CD14-positive monocyte (primary cell): ENCODE measurements around the gene HSF2BP. TPM values are rescaled to one million over a fixed set of nuclear protein-coding genes. Genes with fewer than 3 reads are reported as not detected.

ENCODE experiments used
- DNase-seq, 3 donors: peaks; one replicate each; pipeline ENCODE4 v3.0.0-alpha.2; 2011 to 2022
- H2AFZ ChIP-seq: 2 replicates; pipeline ENCODE4 v1.6.0; 2012; ENCODE audit warnings: mild to moderate bottlenecking, low read depth, low read length, inconsistent platforms; ENCODE audit not compliant: insufficient read depth, poor library complexity, severe bottlenecking
- H3K27ac ChIP-seq, 2 donors: 1 replicate in 1 of 2; 2 replicates in 1 of 2; pipeline ENCODE4 v1.5.1; 2012 to 2013; ENCODE audit warnings: low read length in 2 of 2, control low read depth in 1 of 2, inconsistent platforms in 1 of 2, low read depth in 1 of 2, mild to moderate bottlenecking in 1 of 2
- H3K27me3 ChIP-seq, 2 donors: one replicate each; pipeline versions ENCODE4 v1.6.0 to v1.6.1; 2011 to 2013; ENCODE audit warnings: low read length in 2 of 2; ENCODE audit not compliant: control insufficient read depth in 2 of 2, insufficient read depth in 2 of 2
- H3K36me3 ChIP-seq, 2 donors: replicated peaks in 1 of 2; 1 replicate in 1 of 2; 2 replicates in 1 of 2; pipeline versions ENCODE4 v1.5.1 to v1.6.1; 2012 to 2013; ENCODE audit warnings: low read length in 2 of 2, control low read depth in 1 of 2, inconsistent platforms in 1 of 2, mild to moderate bottlenecking in 1 of 2; ENCODE audit not compliant: insufficient read depth in 2 of 2, control insufficient read depth in 1 of 2
- H3K4me1 ChIP-seq, 2 donors: 1 replicate in 1 of 2; 2 replicates in 1 of 2; pipeline versions ENCODE4 v1.5.1 to v1.6.1; 2012 to 2013; ENCODE audit warnings: low read length in 2 of 2, control low read depth in 1 of 2, inconsistent platforms in 1 of 2, mild to moderate bottlenecking in 1 of 2, moderate library complexity in 1 of 2; ENCODE audit not compliant: insufficient read depth in 2 of 2, control insufficient read depth in 1 of 2
- H3K4me2 ChIP-seq: replicated peaks from 2 replicates; pipeline ENCODE3; 2012; ENCODE audit warnings: low read length, moderate library complexity, mild to moderate bottlenecking; ENCODE audit not compliant: poor library complexity, severe bottlenecking; ENCODE audit errors: extremely low read depth
- H3K4me3 ChIP-seq, 3 experiments: fragments of 200-600 bp in 1 of 3; sonication (generic) in 1 of 3; replicated peaks in 1 of 3; 1 replicate in 2 of 3; 2 replicates in 1 of 3; pipeline ENCODE4 v1.5.1; 2011 to 2013; ENCODE audit warnings: low read length in 3 of 3, mild to moderate bottlenecking in 3 of 3, control low read depth in 2 of 3, low read depth in 2 of 3, inconsistent platforms in 1 of 3, moderate library complexity in 1 of 3
- H3K79me2 ChIP-seq: 2 replicates; pipeline ENCODE4 v1.6.0; 2012; ENCODE audit warnings: mild to moderate bottlenecking, control low read depth, inconsistent platforms, low read length, moderate library complexity; ENCODE audit not compliant: insufficient read depth
- H3K9ac ChIP-seq: 2 replicates; pipeline ENCODE4 v1.6.0; 2017; ENCODE audit warnings: low read length, mild to moderate bottlenecking; ENCODE audit not compliant: insufficient read depth, poor library complexity, severe bottlenecking
- H3K9me3 ChIP-seq, 2 donors: replicated peaks in 1 of 2; 1 replicate in 1 of 2; 2 replicates in 1 of 2; pipeline versions ENCODE4 v1.5.1 to v1.6.1; 2012 to 2013; ENCODE audit warnings: low read length in 2 of 2, control low read depth in 1 of 2; ENCODE audit not compliant: control insufficient read depth in 1 of 2, insufficient read depth in 1 of 2
- H4K20me1 ChIP-seq: 2 replicates; pipeline ENCODE4 v1.6.0; 2012; ENCODE audit warnings: mild to moderate bottlenecking, low read length, control low read depth, moderate library complexity; ENCODE audit not compliant: insufficient read depth
- H3K27ac Mint-ChIP-seq, 7 donors: one replicate each; pipeline ENCODE4 v1.8.0; 2020; ENCODE audit warnings: mild to moderate bottlenecking in 7 of 7, mixed read lengths in 7 of 7, moderate library complexity in 6 of 7, inconsistent platforms in 2 of 7
- H3K27me3 Mint-ChIP-seq, 3 donors: one replicate each; pipeline ENCODE4 v1.8.0; 2021 to 2022; ENCODE audit warnings: low read depth in 3 of 3, mild to moderate bottlenecking in 3 of 3, mixed read lengths in 3 of 3, moderate library complexity in 3 of 3, inconsistent platforms in 1 of 3
- H3K36me3 Mint-ChIP-seq, 2 donors: one replicate each; pipeline ENCODE4 v1.8.0; 2020; ENCODE audit warnings: mixed read lengths in 2 of 2, inconsistent platforms in 1 of 2, mild to moderate bottlenecking in 1 of 2
- H3K4me1 Mint-ChIP-seq: one replicate; pipeline ENCODE4 v1.8.0; 2020; ENCODE audit warnings: mild to moderate bottlenecking, mixed read lengths
- H3K4me3 Mint-ChIP-seq, 2 donors: one replicate each; pipeline ENCODE4 v1.8.0; 2020; ENCODE audit warnings: mild to moderate bottlenecking in 2 of 2, mixed read lengths in 2 of 2, moderate library complexity in 1 of 2
- H3K9me3 Mint-ChIP-seq, 7 donors: one replicate each; pipeline ENCODE4 v1.8.0; 2020 to 2022; ENCODE audit warnings: mixed read lengths in 7 of 7, mild to moderate bottlenecking in 6 of 7, moderate library complexity in 6 of 7, inconsistent platforms in 2 of 7
- CTCF ChIP-seq: fragments of 200-600 bp; IDR thresholded peaks from one replicate; pipeline ENCODE4 v1.8.0; 2022; ENCODE audit warnings: antibody characterized with exemption, mild to moderate bottlenecking
- WGBS: methylation state at CpG from one replicate; pipeline ENCODE4 v1.1.5; 2013; ENCODE audit warnings: missing lambda C conversion rate; ENCODE audit not compliant: insufficient coverage; 5-methylcytosine and 5-hydroxymethylcytosine counted together
- intact Hi-C, 2 donors: fragments of 100-400 bp; cut with micrococcal nuclease; formaldehyde crosslinking; loops; one replicate each; pipeline versions ENCODE4 v1.15.0 to v1.15.1; 2023
- polyA plus RNA-seq, 3 donors: library from polyadenylated mRNA; depleted of rRNA in 1 of 3; unstranded in 2 of 3; stranded (reverse) in 1 of 3; fragments of 300-500 nt in 2 of 3; fragments of >200 nt in 1 of 3; fragmentation: Illumina TruSeq in 2 of 3; gene quantifications; 1 replicate in 2 of 3; 2 replicates in 1 of 3; pipeline ENCODE4 v1.2.3, GENCODE V29; 2012 to 2021

HSF2BP gene
- polyA plus RNA-seq, 3 donors, result 0.20 TPM; not detected in 2

- H3K4me1 ChIP-seq, result peaks cover 0 to under 1% of the 10 kb centered on the region in 2 donors
- H3K9ac ChIP-seq, result no peak overlapping the region
- H3K4me3 ChIP-seq, result no peak overlapping the region
- no peaks in the 10 kb centered on the region for H3K27me3 ChIP-seq
- no peak for TF ChIP-seq CTCF
- Mint-ChIP-seq H3K4me1 (no peaks in the 10 kb centered on the region), H3K27ac (no peak overlapping the region), H3K4me3 (no peak overlapping the region), H3K36me3 (no peaks in the 10 kb centered on the region), H3K27me3 (peaks cover 0 to 1% (median 1%) of the 10 kb centered on the region in 3 donors), H3K9me3 (peaks cover 0 to 8% (median 3%) of the 10 kb centered on the region in 7 donors)
- intact Hi-C loops, result no loop called here
- no peak overlapping the region for H3K4me2 ChIP-seq
- H3K27ac ChIP-seq, result no peak overlapping the region
- 85% methylated on average over 1 of the region's 5 CpGs for WGBS
- peaks cover 0 to 5% of the 10 kb centered on the region in 2 donors for H3K9me3 ChIP-seq
- no peak for DNase-seq
- H3K79me2 ChIP-seq, result no peaks in the 10 kb centered on the region
- no peaks in the 10 kb centered on the region for H4K20me1 ChIP-seq
- H2AFZ ChIP-seq, result no peak overlapping the region
- no peaks in the 10 kb centered on the region for H3K36me3 ChIP-seq
These were observed 26.8 kb downstream of the HSF2BP start for GRCh38 chr21:43632373-43632905.

- H3K4me2 ChIP-seq, result no peak overlapping the region
- no peak overlapping the region for H3K27ac Mint-ChIP-seq
- no peak overlapping the region for H3K9ac ChIP-seq
- no peaks in the 10 kb centered on the region for H4K20me1 ChIP-seq
- H3K4me1 ChIP-seq, result no peaks in the 10 kb centered on the region
- H3K79me2 ChIP-seq, result no peaks in the 10 kb centered on the region
- no peak overlapping the region for H3K4me3 ChIP-seq
- DNase-seq, result no peak
- WGBS, result over 99% methylated on average over 12 of the region's 14 CpGs
- H3K4me1 Mint-ChIP-seq, result no peaks in the 10 kb centered on the region
- H3K27ac ChIP-seq, result no peak overlapping the region
- H3K36me3 Mint-ChIP-seq, result no peaks in the 10 kb centered on the region
- H3K27me3 ChIP-seq, result no peaks in the 10 kb centered on the region
- peaks cover 0 to 5% of the 10 kb centered on the region in 2 donors for H3K9me3 ChIP-seq
- no peak overlapping the region for H3K4me3 Mint-ChIP-seq
- intact Hi-C loops, result no loop called here
- TF ChIP-seq CTCF, result no peak
- peaks cover 0 to 8% (median 3%) of the 10 kb centered on the region in 7 donors for H3K9me3 Mint-ChIP-seq
- H3K36me3 ChIP-seq, result no peaks in the 10 kb centered on the region
- peaks cover 0 to 1% (median 1%) of the 10 kb centered on the region in 3 donors for H3K27me3 Mint-ChIP-seq
- H2AFZ ChIP-seq, result no peak overlapping the region
These were observed 27.7 kb downstream of the HSF2BP start for GRCh38 chr21:43631411-43632107.
